Right atrium auricular region (tissue), 2 donors: ENCODE data around the gene UBXN7. TPM values are rescaled to one million over a fixed set of nuclear protein-coding genes. Genes with fewer than 3 reads are reported as not detected.
A peak's percentile ranks its signal among the peaks of the same experiment; 100 is the strongest.
"Not testable (repeated sequence)": the region's sequence is repeated elsewhere in the genome, so short reads cannot be mapped to it uniquely, and the experiment has no call there.

Experiments
- DNase-seq: peaks from one replicate; pipeline ENCODE4 v3.0.0-alpha.2; 2019; ENCODE audit warnings: low spot score
- H3K27ac ChIP-seq, 2 donors: fragments of 200-600 bp; sonication (generic); 1 replicate in 1 of 2; 2 replicates in 1 of 2; pipeline ENCODE4 v1.5.1; 2016 to 2019
- H3K27me3 ChIP-seq, 2 donors: fragments of 200-600 bp; sonication (generic); one replicate each; pipeline versions ENCODE4 v1.5.1 to v1.6.0; 2017 to 2019
- H3K36me3 ChIP-seq: fragments of 200-600 bp; sonication (generic); one replicate; pipeline ENCODE4 v1.5.1; 2016
- H3K4me1 ChIP-seq, 2 donors: fragments of 200-600 bp; sonication (generic); one replicate each; pipeline versions ENCODE4 v1.5.1 to v1.6.0; 2017 to 2019
- H3K4me3 ChIP-seq, 2 donors: fragments of 200-600 bp; sonication (generic); 1 replicate in 1 of 2; 2 replicates in 1 of 2; pipeline ENCODE4 v1.5.1; 2017 to 2019; ENCODE audit warnings: mild to moderate bottlenecking in 1 of 2, moderate library complexity in 1 of 2
- H3K9me3 ChIP-seq, 2 donors: fragments of 200-600 bp; sonication (generic); one replicate each; pipeline ENCODE4 v1.5.1; 2019
- CTCF ChIP-seq, 2 donors: fragments of 200-600 bp; sonication (generic); IDR thresholded peaks; one replicate each; pipeline ENCODE4 v1.5.1; 2019; ENCODE audit warnings: antibody characterized with exemption in 2 of 2
- total RNA-seq, 2 donors: library from RNA; depleted of rRNA; stranded (reverse); fragments of >200 nt; gene quantifications; one replicate each; pipeline ENCODE4 v1.1.0, GENCODE V29; 2016

The UBXN7 gene
- total RNA-seq, 2 donors from 2014 or later = 10.5 to 13.3 TPM

- Histone ChIP-seq H3K4me1 (no peaks in the 10 kb centered on the region), H3K27ac (no peak overlapping the region), H3K9me3 (no peaks in the 10 kb centered on the region), H3K27me3 (no peaks in the 10 kb centered on the region), H3K4me3 (no peak overlapping the region), H3K36me3 (no peaks in the 10 kb centered on the region)
- no peak for TF ChIP-seq CTCF (IDR thresholded peaks at IDR 0.05)
- no peak for DNase-seq
Measured at GRCh38 chr3:196440696-196441095, 8.5 kb upstream of the UBXN7 start.

- Histone ChIP-seq H3K4me1 (no peaks in the 10 kb centered on the region), H3K4me3 (no peak overlapping the region), H3K27me3 (no peaks in the 10 kb centered on the region), H3K36me3 (no peaks in the 10 kb centered on the region), H3K27ac (no peak overlapping the region), H3K9me3 (no peaks in the 10 kb centered on the region)
- DNase-seq = peak; percentile 62
- TF ChIP-seq CTCF (IDR thresholded peaks at IDR 0.05) = no peak
Measured at GRCh38 chr3:196440041-196440537, 7.9 kb upstream of the UBXN7 start.

- Histone ChIP-seq H3K27ac (peak overlapping the region; percentile 92 to 99), H3K4me3 (peak overlapping the region; percentile 95 to 100), H3K4me1 (peaks cover 0 to 21% of the 10 kb centered on the region in 2 donors), H3K27me3 (no peaks in the 10 kb centered on the region), H3K36me3 (no peaks in the 10 kb centered on the region), H3K9me3 (no peaks in the 10 kb centered on the region)
- TF ChIP-seq CTCF (IDR thresholded peaks at IDR 0.05) = no peak
- no peak for DNase-seq
Measured at GRCh38 chr3:196431181-196432136, 768 bp downstream of the UBXN7 start.

- no peaks in the 10 kb centered on the region for H3K36me3 ChIP-seq
- H3K4me1 ChIP-seq = peaks cover 0 to 26% of the 10 kb centered on the region in 2 donors
- TF ChIP-seq CTCF (IDR thresholded peaks at IDR 0.05) = no peak
- no peaks in the 10 kb centered on the region for H3K9me3 ChIP-seq
- no peak overlapping the region for H3K4me3 ChIP-seq
- DNase-seq = no peak
- no peaks in the 10 kb centered on the region for H3K27me3 ChIP-seq
- H3K27ac ChIP-seq = no peak overlapping the region
Measured at GRCh38 chr3:196428041-196428440, 4.2 kb downstream of the UBXN7 start.

- not testable (repeated sequence) for H3K36me3 ChIP-seq, H3K27ac ChIP-seq, H3K9me3 ChIP-seq, H3K27me3 ChIP-seq, H3K4me3 ChIP-seq, DNase-seq
- H3K4me1 ChIP-seq = peaks cover 0 to 38% of the 10 kb centered on the region in 2 donors
Measured at GRCh38 chr3:196424421-196424820, 7.8 kb downstream of the UBXN7 start.

GRCh38 chr3:196423044-196423781, 9.0 kb downstream of the UBXN7 start:
- Histone ChIP-seq H3K36me3 (no peaks in the 10 kb centered on the region), H3K9me3 (no peaks in the 10 kb centered on the region), H3K27ac (peak overlapping the region; percentile 71 to 77), H3K4me3 (no peak overlapping the region), H3K4me1 (peaks cover 0 to 46% of the 10 kb centered on the region in 2 donors), H3K27me3 (no peaks in the 10 kb centered on the region)
- DNase-seq = peak; percentile 76
- no peak for TF ChIP-seq CTCF (IDR thresholded peaks at IDR 0.05)

GRCh38 chr3:196421668-196422067, 10.6 kb downstream of the UBXN7 start:
- H3K4me3 ChIP-seq, H3K36me3 ChIP-seq, H3K9me3 ChIP-seq, DNase-seq, H3K27me3 ChIP-seq: not testable (repeated sequence)
- peaks cover 0 to 45% of the 10 kb centered on the region in 2 donors for H3K4me1 ChIP-seq
- H3K27ac ChIP-seq = peak overlapping the region in 1 of 2 donors; percentile 77
